PC-3 (cell line): Measurements from ENCODE around the gene AGPAT4.

Source experiments
- EZH2 ChIP-seq: fragments of 300-600 bp; sonication (generic); IDR thresholded peaks from one replicate; pipeline ENCODE4 v1.6.1; 2017; ENCODE audit warnings: antibody characterized with exemption, mild to moderate bottlenecking, low read length; ENCODE audit not compliant: unreplicated experiment
- TF ChIP-seq, protein P1 (sequence below): fragments of 300-600 bp; sonication (generic); conservative IDR thresholded peaks from 2 replicates; pipeline ENCODE4 v1.5.1; 2017; ENCODE audit warnings: antibody characterized with exemption, low read depth, mild to moderate bottlenecking, low read length

DNA sequence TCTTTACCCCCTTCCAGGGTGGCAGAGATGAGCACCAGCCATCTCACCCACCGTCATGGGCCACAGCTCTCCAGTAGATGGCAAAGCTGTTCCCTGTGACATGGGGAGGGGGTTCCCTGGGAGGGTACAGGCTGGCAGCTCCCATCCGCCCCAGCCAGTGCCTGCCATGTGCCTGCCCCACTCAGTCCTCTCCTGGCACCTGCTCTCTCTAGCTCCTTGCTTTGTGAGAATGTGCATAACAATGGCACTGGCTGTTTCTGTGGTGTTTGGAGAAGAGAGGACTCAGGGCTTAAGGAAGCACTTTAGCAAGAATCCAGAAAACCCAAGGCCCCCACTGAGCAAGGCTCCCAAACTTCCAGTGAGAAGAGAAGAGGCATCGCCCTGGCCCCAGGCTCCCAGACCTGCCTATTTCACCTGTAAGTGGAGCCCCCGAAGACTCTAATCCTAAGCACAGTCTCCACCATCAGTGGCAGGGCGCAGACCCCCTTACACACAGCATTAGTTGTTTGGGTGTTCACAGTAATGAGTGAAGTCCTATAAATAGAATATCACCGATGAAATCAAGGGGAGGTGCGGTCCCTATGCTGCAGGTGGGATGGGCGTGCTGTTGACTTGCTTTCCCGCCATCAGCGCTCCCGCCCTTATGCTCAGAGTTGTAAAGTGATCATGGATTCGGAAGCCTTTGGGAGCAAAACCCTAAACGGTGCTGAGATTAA, 110.2 kb downstream of the AGPAT4 start:
- TF ChIP-seq, protein P1, sequence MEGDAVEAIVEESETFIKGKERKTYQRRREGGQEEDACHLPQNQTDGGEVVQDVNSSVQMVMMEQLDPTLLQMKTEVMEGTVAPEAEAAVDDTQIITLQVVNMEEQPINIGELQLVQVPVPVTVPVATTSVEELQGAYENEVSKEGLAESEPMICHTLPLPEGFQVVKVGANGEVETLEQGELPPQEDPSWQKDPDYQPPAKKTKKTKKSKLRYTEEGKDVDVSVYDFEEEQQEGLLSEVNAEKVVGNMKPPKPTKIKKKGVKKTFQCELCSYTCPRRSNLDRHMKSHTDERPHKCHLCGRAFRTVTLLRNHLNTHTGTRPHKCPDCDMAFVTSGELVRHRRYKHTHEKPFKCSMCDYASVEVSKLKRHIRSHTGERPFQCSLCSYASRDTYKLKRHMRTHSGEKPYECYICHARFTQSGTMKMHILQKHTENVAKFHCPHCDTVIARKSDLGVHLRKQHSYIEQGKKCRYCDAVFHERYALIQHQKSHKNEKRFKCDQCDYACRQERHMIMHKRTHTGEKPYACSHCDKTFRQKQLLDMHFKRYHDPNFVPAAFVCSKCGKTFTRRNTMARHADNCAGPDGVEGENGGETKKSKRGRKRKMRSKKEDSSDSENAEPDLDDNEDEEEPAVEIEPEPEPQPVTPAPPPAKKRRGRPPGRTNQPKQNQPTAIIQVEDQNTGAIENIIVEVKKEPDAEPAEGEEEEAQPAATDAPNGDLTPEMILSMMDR: no peak
- TF ChIP-seq EZH2: no peak
